H54 (cell line): ENCODE results near the gene PRDM4.
"Not testable (repeated sequence)": the region's sequence is repeated elsewhere in the genome, so short reads cannot be mapped to it uniquely, and the experiment has no call there.

Experiments used
- DNase-seq: peaks from one replicate; pipeline ENCODE4 v3.0.0; 2011; ENCODE audit warnings: low spot score, mixed read lengths; ENCODE audit not compliant: insufficient read length
- FAIRE-seq: peaks from 3 replicates; lab custom pipeline; 2011; peaks lifted over from hg19 to GRCh38; lab: Jason Lieb, UNC
- POLR2A ChIP-seq: IDR thresholded peaks from 2 replicates; pipeline ENCODE4 v1.6.1; 2011; ENCODE audit warnings: low read depth, mild to moderate bottlenecking, low read length

The PRDM4 gene

DNA sequence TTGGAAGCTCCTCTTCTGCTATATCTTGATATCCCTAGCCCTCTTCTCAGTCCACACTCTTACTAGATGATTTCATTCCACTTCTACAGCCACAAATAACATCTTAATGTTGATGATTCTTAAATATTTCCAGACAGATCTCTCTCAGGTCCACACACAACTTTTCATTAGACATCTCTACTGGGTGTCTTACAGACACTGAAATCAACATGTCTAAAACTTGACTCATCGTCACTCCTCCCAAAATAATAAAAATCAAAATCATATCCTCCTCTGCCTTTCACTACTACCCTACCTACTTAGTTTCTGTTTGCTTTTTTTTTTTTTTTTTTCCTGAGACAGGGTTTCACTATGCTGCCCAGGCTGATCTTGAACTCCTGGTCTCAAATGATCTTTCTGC lies 11.9 kb downstream of the PRDM4 start:
- peak; percentile 33 for FAIRE-seq
- no peak for TF ChIP-seq POLR2A
- DNase-seq: peak; percentile 25

DNA sequence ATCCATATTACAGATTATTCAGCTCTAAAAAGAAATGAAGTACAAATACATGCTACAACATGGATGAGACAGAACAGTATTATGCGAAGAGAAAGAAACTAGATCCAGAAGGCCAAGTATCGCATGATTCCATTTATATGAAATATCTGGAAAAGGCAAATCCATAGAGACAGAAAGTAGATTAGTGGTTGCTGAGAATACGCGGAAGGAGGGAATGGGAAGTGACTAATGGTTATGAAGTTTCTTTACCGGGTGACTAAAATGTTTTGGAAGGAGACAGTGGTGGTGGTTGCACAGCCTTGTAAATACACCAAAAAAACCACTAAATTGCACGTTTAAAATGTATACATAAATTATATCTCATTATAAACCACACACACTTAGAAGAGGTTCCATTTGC lies 12.5 kb downstream of the PRDM4 start:
- no peak for TF ChIP-seq POLR2A
- DNase-seq (peak; percentile 23), FAIRE-seq (peak; percentile 92)

DNA sequence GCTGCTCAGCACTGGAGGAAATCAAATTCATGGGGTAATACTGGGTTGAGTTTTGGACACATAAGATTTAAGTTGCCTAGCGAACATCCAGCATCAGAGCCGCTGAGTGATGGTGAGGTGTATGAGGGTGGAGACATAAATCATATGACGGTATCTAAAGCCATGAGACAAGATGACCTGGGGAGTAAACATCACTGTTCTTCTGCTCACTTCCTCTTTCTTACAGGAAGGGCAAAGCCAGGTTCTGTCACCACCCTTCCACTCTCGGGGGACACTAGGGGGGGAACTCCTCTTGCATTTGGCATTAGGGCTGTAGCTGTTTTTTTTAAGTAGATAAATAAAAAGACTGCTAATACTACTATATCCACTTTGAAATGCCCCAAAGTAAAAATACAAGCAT lies 24.0 kb downstream of the PRDM4 start:
- DNase-seq: no peak
- TF ChIP-seq POLR2A: no peak
- no peak for FAIRE-seq

DNA sequence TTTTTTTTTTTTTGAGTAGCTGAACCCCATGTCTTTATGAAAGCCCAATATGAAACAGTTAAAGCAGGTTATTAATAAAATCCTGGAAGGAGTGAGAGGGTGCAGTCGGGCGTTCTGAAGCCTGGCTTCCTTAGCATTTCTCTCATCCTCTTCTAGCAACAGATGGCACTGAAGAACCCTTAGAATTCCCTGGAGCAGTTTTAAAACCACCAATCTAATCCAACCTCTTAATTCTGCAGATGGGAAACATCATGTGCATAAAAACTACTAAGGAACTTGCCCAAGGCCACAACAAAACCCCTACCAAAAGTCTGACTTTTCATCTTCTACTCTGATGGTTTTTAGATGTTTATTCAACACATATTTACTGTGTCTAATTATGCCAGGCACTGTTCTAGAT lies 25.2 kb downstream of the PRDM4 start:
- no peak for TF ChIP-seq POLR2A
- no peak for FAIRE-seq
- DNase-seq: no peak

DNA sequence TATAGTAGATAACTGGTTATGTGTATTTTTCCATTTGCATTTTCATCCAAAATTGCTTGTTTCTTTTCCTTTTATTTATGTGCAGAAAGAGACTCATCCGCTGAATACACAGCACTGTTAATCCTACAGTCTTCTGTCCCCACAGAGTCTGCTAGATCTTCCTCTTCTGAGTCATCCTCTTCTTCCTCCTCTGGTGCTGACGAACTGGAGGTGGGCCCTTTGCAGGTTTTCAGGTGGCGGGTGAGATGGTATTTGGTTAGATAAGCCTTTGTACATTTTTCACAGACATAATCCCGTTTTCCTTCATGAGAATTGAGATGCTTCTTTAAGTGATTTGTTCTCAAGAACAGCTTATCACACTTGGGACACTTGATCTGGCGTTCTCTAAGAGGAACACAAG lies 26.8 kb downstream of the PRDM4 start:
- no peak for TF ChIP-seq POLR2A
- DNase-seq: no peak
- FAIRE-seq: no peak

DNA sequence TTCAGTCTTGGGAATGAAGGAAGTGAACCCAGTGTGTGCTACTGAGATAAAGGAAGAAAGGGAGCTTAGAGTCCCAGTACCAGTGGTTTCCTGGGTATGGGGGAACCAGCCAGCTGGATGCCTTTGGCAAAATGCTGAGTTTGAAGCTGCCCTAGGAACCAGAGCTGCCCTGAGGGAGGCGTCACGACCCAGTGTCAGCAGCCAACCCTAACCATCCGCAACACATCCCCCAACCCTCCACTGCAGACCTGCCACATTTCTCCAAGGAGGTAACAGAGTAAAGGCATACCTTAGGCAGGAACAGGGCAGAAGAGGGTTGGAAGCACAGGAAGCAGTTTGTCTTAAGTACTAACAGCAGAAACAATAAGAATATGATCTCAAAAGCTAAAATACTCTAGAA lies 28.6 kb downstream of the PRDM4 start:
- no peak for FAIRE-seq
- no peak for TF ChIP-seq POLR2A

DNA sequence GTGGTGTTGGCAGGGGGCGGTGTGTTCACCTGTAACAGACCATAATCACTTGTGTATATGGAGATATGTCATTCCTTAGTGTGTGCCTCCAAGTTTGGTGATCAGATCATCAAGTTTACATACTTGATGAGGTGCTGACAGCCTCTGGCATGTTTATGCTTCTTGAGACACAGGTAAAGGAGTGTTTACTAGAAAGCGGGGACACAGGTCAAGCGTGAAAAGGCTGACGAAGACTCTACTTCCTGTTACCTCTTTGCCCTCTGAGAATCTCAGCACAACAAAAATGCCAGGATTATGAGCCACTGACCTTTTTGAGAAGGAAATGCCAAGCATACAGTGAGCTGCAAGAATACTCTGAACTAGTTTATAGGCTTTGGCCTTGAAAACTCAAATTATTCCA lies 29.6 kb downstream of the PRDM4 start:
- no peak for TF ChIP-seq POLR2A
- DNase-seq (no peak), FAIRE-seq (no peak)

More for the DNA sequence above, 28.6 kb downstream of the PRDM4 start:
- no peak for DNase-seq

DNA sequence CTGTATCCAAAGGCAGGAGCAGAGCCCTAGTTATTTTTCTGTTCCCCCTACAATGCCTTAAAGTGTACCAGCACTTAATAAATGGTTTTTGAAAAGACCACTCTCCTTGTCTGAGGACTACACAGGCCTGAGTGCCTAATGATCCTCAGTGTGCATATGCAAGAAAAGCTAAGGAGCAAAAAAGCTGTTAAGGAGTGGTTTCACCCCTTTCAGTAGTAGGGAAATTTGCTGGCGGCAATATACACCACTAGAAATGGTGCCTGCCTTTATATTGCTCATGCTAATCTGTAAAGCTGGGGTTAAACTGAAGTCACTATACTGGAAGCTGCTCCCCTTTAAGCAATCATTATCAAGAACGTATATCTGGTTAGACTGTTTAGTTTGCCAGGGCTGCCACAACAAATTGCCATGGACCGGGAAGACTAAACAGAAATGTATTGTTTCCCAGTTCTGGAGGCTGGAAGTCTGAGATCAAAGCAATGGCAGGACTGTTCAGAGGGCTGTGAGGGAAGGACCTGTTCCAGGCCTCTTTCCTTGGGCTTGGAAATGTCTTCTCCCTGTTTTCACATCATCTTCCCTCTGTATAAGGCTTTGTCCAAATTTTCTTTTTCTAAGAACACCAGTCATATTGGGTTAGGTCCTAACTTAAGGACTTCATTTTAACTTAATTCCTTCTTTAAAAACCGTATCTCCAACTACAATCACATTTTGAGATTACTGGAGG lies 30.2 kb downstream of the PRDM4 start:
- no peak for TF ChIP-seq POLR2A
- FAIRE-seq (no peak), DNase-seq (no peak)

DNA sequence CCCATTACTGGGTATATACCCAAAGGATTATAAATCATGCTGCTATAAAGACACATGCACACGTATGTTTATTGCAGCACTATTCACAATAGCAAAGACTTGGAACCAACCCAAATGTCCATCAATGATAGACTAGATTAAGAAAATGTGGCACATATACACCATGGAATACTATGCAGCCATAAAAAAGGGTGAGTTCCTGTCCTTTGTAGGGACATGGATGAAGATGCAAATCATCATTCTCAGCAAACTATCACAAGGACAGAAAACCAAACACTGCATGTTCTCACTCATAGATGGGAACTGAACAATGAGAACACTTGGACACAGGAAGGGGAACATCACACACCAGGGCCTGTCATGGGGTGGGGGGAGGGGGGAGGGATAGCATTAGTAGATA lies 33.2 kb downstream of the PRDM4 start:
- not testable (repeated sequence) for DNase-seq, FAIRE-seq

DNA sequence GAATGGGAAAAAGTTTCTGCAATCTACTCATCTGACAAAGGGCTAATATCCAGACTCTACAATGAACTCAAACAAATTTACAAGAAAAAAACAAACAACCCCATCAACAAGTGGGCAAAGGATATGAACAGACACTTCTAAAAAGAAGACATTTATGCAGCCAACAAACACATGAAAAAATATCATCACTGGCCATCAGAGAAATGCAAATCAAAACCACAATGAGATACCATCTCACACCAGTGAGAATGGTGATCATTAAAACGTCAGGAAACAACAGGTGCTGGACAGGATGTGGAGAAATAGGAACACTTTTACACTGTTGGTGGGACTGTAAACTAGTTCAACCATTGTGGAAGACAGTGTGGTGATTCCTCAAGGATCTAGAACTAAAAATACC lies 33.6 kb downstream of the PRDM4 start:
- FAIRE-seq, DNase-seq: not testable (repeated sequence)

DNA sequence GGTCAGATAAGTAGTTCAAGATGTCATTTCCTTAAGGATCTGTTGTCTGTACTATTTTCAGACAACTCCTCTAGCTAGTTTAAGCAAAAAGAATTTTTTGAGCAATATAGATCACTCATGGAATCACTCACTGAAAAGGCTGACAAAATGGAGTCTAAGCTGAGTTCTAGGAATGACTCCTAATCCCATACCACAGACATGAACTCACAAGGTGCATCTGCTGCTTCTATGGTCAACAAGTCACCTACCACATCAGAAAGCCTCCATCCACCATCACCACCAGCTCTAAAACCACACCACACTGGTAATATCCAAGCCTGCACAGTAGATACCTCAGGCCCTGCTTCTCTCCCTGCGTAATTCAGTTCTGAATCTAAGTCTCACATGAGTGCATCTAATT lies 42.3 kb downstream of the PRDM4 start:
- no peak for FAIRE-seq
- no peak for DNase-seq
- TF ChIP-seq POLR2A: no peak

DNA sequence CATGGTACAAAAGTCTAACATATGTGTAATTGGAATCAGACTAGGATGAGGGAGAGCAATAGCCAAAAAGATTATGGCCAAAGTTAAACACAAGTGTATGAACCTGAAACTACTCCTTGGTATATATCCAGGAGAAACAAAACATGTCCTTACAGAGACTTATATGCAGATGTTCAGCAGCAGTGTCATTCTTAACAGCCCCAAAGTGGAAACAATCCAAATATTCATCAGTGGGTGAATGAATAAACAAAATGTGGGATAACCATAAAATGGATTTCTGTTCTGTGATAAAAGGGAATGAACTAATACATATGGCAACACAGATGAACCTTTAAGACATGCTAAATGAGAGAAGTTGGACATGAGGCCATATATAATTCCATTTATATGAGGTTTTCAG lies 45.2 kb downstream of the PRDM4 start:
- TF ChIP-seq POLR2A: no peak
- FAIRE-seq (no peak), DNase-seq (no peak)

DNA sequence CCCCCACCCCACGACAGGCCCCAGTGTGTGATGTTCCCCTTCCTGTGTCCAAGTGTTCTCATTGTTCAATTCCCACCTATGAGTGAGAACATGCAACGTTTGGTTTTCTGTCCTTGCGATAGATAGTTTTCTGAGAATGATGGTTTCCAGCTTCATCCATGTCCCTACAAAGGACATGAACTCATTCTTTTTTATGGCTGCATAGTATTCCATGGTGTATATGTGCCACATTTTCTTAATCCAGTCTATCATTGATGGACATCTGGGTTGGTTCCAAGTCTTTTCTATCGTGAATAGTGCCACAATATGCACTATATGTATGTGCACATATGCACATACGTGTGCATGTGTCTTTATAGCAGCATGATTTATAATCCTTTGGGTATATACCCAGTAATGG lies 55.4 kb downstream of the PRDM4 start:
- DNase-seq, FAIRE-seq: not testable (repeated sequence)

DNA sequence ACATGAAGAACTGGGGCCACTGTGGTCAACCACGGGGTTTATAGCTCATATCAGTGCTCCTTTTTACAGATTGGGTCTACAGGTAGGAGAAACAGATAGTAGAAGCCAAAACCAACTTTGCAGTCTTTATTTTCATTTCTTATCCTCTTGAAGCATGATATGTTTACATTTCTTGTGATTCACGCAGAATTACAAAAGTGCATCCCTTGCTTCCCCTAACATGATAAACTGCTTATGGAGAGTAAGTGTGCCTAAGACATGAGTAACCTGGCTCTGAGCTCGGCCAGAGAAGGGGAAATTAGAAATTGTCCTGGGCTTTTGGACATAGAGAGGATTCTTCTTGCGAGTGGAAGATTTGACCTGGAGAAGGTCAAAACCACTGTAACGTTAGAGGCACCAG lies 56.9 kb downstream of the PRDM4 start:
- DNase-seq: no peak

DNA sequence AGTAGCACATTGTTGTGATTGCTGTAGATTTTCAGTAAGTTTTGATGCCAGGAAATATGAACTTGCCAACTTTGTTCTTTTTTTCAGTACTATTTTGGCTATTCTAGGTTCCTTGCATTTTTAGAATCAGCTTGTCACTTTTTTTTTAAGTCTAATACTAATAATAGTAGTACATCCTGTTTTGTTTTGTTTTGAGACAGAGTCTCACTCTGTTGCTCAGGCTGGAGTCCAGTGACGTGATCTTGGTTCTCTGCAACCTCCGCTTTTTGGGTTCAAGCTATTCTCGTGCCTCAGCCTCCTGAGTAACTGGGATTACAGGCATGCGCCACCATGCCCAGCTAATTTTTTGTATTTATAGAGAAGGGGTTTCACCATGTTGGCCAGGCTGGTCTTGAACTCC lies 58.8 kb downstream of the PRDM4 start:
- TF ChIP-seq POLR2A: no peak
- no peak for FAIRE-seq
- DNase-seq: no peak

More for the DNA sequence above, 56.9 kb downstream of the PRDM4 start:
- FAIRE-seq: no peak
- no peak for TF ChIP-seq POLR2A

DNA sequence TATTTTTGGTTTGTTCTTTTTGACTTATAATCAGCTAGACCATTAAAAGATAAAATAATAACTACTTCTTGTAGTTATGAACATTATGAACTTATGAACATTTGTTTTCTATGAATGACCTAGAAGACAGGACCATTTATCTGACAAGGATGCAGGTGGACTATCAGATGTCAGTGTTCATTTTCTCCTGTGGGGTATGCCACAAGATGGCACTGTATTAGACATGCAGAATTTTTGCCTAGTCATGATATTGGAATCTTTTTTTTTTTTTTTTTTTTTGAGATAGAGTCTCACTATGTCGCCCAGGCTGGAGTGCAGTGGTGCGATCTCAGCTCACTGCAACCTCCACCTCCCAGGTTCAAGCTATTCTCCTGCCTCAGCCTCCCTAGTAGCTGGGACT lies 65.2 kb downstream of the PRDM4 start:
- FAIRE-seq, DNase-seq: not testable (repeated sequence)
